ENCODE measurements around the gene MST1. TPM values are rescaled to one million over a fixed set of nuclear protein-coding genes. Genes with fewer than 3 reads are reported as not detected.

Gene MST1
- total and polyA plus RNA-seq, 9 of the 15 experiments (the other 6 are each of a cell fraction or from before 2014, with no cell fraction given), result 0.08 to 1.8 (median 0.40) TPM

DNA sequence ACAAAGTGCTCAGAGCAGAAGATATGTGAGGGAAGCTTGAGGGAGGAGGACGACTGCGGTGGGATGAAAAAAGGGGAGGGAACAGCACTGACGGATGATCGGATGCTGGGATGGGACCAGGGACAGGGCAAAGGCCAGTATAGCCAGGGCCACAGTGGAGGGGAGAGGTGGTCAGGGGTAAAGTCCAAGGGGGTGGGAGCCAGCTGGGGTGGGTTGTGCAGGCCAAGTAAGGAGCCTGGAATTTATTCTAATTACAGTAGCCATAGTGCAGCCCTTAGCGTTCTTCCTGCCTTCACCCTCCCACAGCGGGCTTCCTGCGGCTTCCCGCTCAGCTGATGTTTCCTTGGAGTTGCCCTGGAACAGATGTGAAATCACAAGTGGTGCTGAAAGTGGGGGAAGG is 22.7 kb downstream of the MST1 start (continued):
- TF ChIP-seq PCBP1 (IDR thresholded peaks at IDR 0.05; ENCODE audit: low read depth, low read length, poor library complexity, severe bottlenecking) (no peak), PTTG1 (tag; IDR thresholded peaks at IDR 0.05; ENCODE audit: low read depth) (no peak), ARHGAP35 (IDR thresholded peaks at IDR 0.05; ENCODE audit: partially characterized antibody) (no peak), ZNF586 (CRISPR knock-in tag; conservative IDR thresholded peaks at IDR 0.05) (no peak), SRSF3 (IDR thresholded peaks at IDR 0.05; ENCODE audit: insufficient read depth, low read length) (no peak)
- TF ChIP-seq, protein P1, sequence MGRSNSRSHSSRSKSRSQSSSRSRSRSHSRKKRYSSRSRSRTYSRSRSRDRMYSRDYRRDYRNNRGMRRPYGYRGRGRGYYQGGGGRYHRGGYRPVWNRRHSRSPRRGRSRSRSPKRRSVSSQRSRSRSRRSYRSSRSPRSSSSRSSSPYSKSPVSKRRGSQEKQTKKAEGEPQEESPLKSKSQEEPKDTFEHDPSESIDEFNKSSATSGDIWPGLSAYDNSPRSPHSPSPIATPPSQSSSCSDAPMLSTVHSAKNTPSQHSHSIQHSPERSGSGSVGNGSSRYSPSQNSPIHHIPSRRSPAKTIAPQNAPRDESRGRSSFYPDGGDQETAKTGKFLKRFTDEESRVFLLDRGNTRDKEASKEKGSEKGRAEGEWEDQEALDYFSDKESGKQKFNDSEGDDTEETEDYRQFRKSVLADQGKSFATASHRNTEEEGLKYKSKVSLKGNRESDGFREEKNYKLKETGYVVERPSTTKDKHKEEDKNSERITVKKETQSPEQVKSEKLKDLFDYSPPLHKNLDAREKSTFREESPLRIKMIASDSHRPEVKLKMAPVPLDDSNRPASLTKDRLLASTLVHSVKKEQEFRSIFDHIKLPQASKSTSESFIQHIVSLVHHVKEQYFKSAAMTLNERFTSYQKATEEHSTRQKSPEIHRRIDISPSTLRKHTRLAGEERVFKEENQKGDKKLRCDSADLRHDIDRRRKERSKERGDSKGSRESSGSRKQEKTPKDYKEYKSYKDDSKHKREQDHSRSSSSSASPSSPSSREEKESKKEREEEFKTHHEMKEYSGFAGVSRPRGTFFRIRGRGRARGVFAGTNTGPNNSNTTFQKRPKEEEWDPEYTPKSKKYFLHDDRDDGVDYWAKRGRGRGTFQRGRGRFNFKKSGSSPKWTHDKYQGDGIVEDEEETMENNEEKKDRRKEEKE (IDR thresholded peaks at IDR 0.05; ENCODE audit: borderline replicate concordance in 1 of 2, control insufficient read depth in 1 of 2, low read depth in 2 of 2, low read length in 1 of 2), result no peak
